PFSK-1 (cell line): Measurements from ENCODE around the gene ZNF662.

Source experiments
- POLR2AphosphoS5 ChIP-seq: IDR thresholded peaks from 2 replicates; pipeline ENCODE4 v1.6.1; 2012; ENCODE audit warnings: low read depth, mild to moderate bottlenecking, control low read depth, low read length, moderate library complexity
- TAF1 ChIP-seq: IDR thresholded peaks from 2 replicates; pipeline ENCODE4 v1.6.1; 2012; ENCODE audit warnings: low read length, control low read depth, borderline replicate concordance; ENCODE audit not compliant: insufficient read depth
- TF ChIP-seq, protein P1 (sequence below), 2 experiments: IDR thresholded peaks; 2 replicates each; pipeline versions ENCODE4 v1.6.1 to v1.8.0; 2011 to 2012; ENCODE audit warnings: low read depth in 2 of 2, low read length in 2 of 2, control low read depth in 1 of 2, inconsistent platforms in 1 of 2, mild to moderate bottlenecking in 1 of 2, moderate library complexity in 1 of 2; ENCODE audit not compliant: insufficient read depth in 1 of 2

DNA sequence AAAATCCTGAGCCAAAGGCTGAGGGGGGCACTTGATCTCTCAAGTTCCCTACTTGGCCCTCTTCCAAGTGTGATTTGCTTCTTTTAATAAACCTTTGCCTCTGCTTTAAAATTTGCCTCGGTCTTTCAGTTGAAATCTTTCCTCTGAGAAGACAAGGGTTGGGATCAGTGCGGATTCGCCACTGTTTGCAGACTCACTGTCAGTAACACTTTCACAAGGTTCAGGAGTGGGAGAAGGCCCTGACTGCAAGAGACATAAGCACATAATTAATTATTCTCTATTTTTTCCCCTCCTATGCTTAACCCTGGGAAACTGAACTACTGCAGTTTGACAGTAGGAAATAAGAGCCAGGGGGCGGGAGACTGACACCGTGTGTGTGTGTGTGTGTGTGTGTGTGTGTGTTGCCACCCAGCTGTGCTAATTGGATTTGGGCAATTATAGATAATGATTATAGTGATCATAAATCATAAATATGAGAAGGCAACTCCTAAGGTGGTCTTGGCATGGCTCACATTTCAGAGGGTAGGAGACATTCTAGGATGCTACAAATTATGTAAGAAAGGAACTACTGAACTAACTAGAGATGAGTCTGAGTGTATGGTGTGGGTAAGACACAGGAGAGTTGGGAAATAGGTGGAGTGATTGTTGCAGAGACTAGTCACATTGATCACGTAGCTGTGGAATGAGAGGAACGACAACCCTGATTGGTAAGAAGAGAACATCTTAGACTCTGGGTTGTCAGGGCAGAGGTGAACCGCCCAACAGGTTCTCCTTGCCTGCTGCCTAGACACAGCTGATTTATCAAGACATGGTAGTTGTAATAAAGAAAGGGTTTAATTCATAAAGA lies 5.5 kb upstream of the ZNF662 start:
- TF ChIP-seq TAF1 (no peak), POLR2AphosphoS5 (no peak)
- TF ChIP-seq, protein P1, sequence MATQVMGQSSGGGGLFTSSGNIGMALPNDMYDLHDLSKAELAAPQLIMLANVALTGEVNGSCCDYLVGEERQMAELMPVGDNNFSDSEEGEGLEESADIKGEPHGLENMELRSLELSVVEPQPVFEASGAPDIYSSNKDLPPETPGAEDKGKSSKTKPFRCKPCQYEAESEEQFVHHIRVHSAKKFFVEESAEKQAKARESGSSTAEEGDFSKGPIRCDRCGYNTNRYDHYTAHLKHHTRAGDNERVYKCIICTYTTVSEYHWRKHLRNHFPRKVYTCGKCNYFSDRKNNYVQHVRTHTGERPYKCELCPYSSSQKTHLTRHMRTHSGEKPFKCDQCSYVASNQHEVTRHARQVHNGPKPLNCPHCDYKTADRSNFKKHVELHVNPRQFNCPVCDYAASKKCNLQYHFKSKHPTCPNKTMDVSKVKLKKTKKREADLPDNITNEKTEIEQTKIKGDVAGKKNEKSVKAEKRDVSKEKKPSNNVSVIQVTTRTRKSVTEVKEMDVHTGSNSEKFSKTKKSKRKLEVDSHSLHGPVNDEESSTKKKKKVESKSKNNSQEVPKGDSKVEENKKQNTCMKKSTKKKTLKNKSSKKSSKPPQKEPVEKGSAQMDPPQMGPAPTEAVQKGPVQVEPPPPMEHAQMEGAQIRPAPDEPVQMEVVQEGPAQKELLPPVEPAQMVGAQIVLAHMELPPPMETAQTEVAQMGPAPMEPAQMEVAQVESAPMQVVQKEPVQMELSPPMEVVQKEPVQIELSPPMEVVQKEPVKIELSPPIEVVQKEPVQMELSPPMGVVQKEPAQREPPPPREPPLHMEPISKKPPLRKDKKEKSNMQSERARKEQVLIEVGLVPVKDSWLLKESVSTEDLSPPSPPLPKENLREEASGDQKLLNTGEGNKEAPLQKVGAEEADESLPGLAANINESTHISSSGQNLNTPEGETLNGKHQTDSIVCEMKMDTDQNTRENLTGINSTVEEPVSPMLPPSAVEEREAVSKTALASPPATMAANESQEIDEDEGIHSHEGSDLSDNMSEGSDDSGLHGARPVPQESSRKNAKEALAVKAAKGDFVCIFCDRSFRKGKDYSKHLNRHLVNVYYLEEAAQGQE (IDR thresholded peaks at IDR 0.05; ENCODE audit: insufficient read depth in 1 of 2, low read depth in 2 of 2, low read length in 2 of 2), result no peak
